NCI-H1930 (cell line): ENCODE measurements around the gene ATP4A.
"Not testable (repeated sequence)": the region's sequence is repeated elsewhere in the genome, so short reads cannot be mapped to it uniquely, and the experiment has no call there.

ENCODE experiments used
- DNase-seq, 2 experiments: peaks; one replicate each; lab custom pipeline; 2025; lab: John Stamatoyannopoulos, UW

The ATP4A gene

DNA sequence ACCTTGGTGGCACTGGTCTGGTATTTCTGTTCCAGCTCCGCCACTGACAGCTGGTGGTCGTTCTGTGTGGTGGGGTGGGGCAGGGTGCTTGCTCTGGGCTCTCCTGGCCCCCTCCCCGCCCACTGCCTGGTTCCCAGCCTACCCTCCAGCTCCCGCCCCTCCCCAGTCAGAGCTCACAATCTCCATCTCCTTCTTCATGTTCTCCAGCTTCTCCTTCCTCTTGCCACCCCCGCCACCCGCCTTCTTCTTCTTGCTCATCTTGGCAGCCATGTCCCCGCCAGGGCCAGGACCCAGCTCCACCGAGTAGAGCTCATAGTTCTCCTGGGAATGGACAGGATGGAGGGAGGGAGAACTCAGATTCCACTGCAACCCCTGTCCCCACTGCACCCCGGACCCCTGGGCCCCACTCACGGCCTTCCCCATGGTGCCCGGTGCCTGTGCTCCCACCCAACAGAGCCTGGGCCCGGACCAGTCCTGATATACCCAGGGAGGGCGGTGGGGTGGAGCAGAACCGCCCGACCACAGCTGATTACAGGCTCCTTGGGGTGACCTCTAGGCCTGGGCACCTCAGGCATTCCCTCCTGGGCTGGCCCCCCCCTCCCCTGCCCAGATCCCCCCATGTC, at the start of gene ATP4A:
ATP4A (minus strand) TSS at position 452 of the 623 bp plus-strand sequence; CDS start at position 423, 29 bp downstream.
- no peak for DNase-seq

DNA sequence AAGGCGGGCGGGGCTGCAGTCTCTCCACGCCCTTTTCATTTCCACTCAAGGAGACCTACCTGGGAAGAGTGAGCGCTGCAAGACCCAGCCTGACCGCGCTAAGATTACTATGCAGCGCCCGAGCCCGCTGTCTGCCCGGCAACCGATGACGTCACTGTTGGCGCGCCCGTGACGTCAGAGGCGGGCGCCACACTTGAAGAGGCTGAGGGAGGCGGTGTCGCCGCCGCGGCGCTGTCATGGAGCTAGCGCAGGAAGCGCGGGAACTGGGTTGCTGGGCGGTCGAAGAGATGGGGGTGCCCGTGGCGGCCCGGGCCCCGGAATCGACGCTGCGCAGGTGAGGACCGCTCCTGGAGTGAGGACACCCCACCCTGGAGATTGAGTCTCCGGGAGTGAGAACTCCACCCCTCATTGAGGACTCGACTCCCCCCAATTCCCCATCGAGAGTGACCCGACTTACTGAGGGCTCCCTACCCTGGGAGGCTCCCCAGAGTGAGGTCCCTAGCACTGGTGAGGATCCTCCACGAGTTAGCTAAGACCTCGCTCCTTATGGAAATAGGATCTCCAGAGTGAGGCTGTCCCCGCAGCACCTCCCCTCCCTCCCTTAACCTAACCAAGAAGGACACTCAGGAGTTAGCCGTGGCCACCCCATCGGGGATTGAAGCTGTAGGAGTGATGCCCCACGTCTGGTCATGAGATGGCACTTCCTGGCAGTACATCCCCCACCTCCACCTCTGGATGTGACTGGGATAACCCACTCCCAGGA, 49.3 kb upstream of the ATP4A start, which contains the start of gene HAUS5:
HAUS5 (plus strand) TSS at position 177 of the 763 bp plus-strand sequence; CDS start at position 237, 60 bp downstream.
- peak; percentile 88 to 97 for DNase-seq

DNA sequence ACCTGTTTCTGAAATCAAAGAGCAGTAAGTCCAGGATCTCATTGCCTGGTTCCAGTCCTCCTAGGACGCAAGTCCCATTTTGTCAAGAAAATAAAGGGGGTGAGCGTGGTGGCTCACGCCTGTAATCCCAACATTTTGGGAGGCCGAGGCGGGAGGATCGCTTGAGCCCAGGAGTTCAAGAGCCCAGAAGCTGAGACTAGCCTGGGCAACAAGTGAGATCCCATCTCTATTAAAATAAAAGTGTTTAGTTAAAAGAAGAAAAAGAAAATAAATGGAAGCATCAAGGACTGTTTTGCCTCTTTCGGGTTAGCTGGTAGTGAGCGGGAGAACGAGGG, 48.7 kb upstream of the ATP4A start:
- DNase-seq, result no peak

DNA sequence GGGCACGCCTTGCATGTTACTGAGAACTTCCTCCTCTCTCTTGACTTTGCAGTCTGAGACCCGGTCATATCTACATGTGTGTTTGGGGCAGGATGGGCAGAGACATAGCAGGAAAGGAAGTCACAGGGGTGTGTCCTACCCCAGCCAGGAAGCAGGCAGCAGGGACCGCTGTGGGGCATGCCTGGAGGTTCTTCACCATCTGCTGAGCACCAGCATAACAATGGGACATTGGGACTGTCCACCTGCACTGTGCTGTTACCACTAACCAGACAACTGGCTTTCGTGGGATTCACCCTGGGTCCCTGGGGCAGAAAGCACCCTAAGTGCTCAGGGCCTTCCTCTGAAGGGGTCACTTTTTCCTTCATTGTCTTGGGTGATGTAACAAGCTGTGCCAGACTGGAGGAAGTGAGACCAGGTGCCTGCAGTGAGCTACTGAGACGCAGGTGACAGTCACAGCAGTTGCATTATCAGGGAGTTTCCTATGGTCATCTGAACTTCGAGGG, 46.4 kb upstream of the ATP4A start:
- no peak for DNase-seq

- DNase-seq, result no peak
These were observed 44.8 kb upstream of the ATP4A start for GRCh38 chr19:35608251-35608650.

GRCh38 chr19:35607661-35608060, 44.2 kb upstream of the ATP4A start:
- no peak for DNase-seq

DNA sequence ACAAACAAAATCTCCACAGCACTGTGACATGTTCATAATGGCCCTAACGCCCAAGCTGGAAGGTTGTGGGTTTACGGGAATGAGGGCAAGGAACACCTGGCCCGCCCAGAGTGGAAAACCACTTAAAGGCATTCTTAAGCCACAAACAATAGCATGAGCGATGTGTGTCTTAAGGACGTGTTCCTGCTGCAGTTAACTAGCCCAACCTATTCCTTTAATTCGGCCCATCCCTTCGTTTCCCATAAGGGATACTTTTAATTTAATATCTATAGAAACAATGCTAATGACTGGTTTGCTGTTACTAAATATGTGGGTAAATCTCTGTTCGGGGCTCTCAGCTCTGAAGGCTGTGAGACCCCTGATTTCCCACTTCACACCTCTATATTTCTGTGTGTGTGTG, 43.7 kb upstream of the ATP4A start:
- not testable (repeated sequence) for DNase-seq

- not testable (repeated sequence) for DNase-seq
These were observed 41.0 kb upstream of the ATP4A start for GRCh38 chr19:35604436-35604835.

DNA sequence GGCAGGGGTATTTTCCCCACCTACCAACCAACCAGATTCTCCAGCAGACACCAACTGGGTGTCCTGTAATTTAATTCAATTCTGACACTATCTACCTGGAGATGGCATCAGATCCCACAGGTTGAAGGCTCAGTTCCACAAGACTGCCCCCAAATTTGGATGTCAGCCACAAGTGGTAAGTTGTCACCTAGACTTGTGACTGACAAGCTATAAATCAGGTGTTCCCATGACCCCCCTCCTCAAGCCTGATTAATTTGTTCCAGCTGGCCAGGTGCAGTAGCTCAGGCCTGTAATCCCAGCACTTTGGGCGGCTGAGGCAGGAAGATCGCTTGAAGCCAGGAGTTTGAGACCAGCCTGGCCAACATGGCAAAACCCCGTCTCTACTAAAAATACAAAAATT, 38.5 kb upstream of the ATP4A start:
- DNase-seq, result no peak

GRCh38 chr19:35596366-35596999, 33.0 kb upstream of the ATP4A start:
- DNase-seq, result no peak

DNA sequence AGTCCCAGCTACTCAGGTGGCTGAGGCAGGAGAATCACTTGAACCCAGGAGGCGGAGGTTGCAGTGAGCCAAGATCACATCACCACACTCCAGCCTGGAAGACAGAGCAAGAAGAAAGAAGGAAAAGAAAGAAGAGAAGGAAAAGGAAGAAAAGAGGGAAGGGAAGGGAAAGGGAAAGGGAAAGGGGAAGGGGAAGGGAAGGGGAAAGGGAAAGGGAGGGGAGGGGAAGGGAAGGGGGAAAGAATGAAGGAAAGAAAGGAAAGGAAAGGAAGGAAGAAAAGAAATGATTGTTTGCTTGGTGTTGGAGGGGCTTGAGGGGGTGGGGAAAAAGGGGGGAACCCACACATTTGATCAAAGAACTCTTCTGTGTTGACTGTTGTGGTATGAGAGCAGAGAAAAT, 32.5 kb upstream of the ATP4A start:
- DNase-seq, result no peak

DNA sequence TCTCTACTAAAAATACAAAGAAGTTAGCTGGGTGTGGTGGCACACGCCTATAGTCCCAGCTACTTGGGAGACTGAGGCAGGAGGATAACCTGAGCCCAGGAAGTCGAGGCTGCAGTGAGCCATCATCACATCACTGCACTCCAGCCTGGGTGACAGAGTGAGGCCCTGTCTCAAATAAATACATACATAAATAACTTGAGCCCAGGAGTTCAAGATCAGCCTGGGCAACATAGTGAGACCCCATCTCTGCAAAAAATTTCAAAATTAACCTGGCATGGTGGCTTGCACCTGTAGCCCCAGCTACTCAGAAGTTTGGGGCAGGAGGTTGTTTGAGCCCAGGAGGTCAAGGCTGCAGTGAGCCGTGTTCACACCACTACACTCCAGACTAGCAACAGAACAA, 31.6 kb upstream of the ATP4A start:
- DNase-seq, result not testable (repeated sequence)

DNA sequence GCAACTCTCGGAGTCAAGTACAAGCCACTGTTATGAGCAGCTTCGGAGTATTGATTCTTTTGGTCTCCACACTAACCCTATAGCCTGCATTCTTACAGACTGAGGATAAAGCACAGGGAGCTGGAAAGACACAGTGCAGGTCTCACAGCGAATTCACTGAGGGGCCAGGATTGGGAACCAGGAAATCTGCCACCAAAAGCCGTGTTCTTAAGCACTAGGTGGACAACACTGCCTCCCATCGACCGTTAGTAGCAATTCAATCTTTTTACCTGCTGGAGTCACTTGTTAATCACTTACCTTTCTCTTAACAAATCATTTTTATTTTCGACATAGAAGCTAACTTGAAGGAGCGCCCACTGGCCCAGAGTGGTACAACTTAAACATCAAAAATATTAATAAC, 28.8 kb upstream of the ATP4A start:
- peak in 1 of 2 experiments; percentile 25 for DNase-seq

DNA sequence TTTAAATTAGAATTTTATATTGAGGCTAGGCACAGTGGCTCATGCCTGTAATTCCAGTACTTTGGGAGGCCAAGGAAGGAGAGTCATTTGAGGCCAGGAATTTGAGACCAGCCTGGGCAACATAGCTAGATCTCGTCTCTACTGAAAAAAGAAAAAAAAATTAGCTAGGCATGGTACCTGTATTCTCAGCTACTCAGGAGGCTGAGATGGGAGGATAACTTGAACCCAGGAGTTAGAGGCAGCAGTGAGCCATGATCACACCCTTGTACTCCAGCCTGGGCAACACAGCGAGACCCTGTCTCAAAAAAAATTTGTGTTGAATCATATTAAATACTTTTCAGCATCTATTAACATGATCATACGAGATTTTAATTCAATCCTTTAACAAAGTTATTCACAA, 27.4 kb upstream of the ATP4A start:
- DNase-seq, result no peak

DNA sequence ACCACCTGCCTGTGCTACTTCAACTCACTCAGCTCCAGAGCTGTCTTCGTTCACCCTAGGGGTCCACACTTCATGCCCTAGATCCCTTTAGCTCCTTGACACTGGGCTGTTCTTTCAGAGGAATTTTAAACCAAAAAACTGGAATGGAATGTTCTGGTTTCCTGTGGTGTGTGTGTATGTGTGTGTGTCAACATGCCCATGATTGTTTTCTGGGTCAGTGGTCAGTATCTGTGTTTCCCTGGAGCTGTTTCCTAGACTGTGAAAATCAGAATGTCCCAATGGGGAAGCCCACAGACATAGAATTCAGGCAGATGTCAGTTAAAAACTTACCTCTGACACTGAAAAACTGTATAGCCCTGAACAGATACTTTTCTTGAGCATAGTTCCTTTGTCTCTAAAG, 23.9 kb upstream of the ATP4A start:
- DNase-seq, result no peak

GRCh38 chr19:35585848-35586247, 22.4 kb upstream of the ATP4A start, which contains the start of gene PMIS2:
Gene PMIS2, plus strand, starts transcription at chr19:35586173. Its CDS starts 87 bp downstream, at chr19:35586260.
- peak in 1 of 2 experiments; percentile 38 for DNase-seq

DNA sequence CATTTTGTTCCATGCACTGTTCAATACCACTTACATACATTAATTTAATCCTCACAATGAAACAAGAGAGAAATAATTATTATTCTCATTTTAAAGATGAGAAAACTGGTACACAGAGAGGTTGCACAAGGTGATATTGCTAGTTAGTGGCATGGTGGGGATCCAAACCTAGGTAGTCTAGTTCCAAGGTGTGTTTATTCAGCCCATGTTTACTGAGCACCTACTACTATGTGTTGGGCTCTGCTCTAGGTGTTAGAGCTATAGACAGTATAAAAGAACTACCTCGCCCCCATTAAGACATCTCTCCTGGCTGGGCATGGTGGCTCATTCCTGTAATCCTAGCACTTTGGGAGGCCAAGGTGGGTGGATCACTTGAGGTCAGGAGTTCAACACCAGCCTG, 19.3 kb upstream of the ATP4A start:
- DNase-seq, result no peak

DNA sequence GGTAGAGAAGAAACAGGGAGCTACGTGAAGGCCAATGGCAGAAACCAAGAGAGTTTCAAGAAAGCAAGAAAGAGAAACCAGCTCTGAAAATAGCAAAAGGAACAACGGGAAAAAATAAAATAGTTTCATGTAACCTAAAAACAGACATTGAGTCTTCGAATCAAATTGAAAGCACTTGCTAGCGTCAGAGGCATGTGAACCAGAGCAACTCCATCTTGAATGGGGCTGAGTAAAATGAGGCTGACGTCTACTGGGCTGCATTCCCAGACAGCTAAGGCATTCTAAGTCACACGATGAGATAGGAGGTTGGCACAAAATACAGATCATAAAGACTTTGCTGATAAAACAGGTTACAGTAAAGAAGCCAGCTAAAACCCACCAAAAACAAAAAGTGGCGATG, 15.2 kb upstream of the ATP4A start:
- DNase-seq, result no peak

GRCh38 chr19:35577918-35578317, 14.5 kb upstream of the ATP4A start:
- DNase-seq, result no peak

DNA sequence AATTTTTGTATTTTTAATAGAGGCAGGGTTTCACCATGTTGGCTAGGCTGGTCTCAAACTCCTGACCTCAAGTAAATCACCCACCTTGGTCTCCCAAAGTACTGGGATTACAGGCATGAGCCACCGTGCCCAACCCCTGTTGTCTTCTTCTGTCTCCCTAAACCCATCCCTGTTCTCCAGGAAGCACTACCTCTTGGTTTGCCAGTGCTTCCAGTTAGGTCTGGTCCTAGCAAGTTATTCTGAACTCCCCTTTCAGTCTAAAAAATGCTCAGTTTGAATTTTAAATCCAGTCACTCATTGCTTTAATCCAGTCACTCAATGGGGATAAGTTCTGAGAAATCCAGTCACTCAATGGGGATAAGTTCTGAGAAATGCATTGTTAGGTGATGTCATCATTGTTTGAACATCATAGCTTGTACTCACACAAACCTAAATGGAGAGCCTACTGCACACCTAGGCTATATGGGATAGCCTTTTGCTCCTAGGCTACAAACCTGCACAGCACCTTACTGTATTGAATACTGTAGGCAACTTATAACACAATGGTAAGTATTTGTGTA, 8.0 kb upstream of the ATP4A start:
- DNase-seq, result no peak

- DNase-seq, result no peak
These were observed 5.9 kb upstream of the ATP4A start for GRCh38 chr19:35569281-35569781.

DNA sequence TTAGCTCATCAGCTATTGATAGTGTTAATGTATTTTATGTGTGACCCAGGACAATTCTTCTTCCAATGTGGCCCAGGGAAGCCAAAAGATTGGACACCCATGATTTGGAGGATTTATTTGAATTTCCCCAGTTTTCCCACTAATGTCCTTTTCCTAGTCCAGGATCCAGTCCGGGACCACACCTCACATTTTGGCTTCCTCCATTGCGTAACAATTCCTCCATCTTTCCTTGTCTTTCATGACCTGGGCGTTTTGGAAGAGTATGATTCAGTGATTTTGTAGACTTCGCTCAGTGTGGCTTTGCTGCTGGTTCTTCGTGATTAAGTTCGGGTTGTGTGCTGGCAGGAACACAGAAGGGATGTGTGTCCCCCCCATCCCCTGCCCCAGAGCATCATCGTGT, 3.3 kb upstream of the ATP4A start:
- no peak for DNase-seq
